CD8-positive, alpha-beta memory T cell (primary cell): ENCODE data around the gene MOB3B. TPM values are rescaled to one million over a fixed set of nuclear protein-coding genes. Genes with fewer than 3 reads are reported as not detected.
A peak's percentile ranks its signal among the peaks of the same experiment; 100 is the strongest.
"Not testable (repeated sequence)": the region's sequence is repeated elsewhere in the genome, so short reads cannot be mapped to it uniquely, and the experiment has no call there.

Experiments used
- CTCF ChIA-PET: fragments of 350-600 bp; sonication (Branson Sonifier 250); formaldehyde crosslinking; loops from one replicate; lab custom pipeline; 2021; ENCODE audit warnings: antibody characterized with exemption; lab: Charles Lee
- POLR2A ChIA-PET: fragments of 350-600 bp; sonication (Branson Sonifier 250); formaldehyde crosslinking; loops from one replicate; lab custom pipeline; 2021; ENCODE audit warnings: antibody characterized with exemption; lab: Charles Lee
- DNase-seq, 5 donors: peaks; one replicate each; pipeline versions ENCODE4 v3.0.0 to v3.0.0-alpha.2; 2020 to 2022; ENCODE audit warnings: mixed read lengths in 1 of 5
- H3K27ac ChIP-seq: one replicate; pipeline ENCODE4 v1.7.0; 2013; ENCODE audit warnings: low read depth, mild to moderate bottlenecking, low read length, moderate library complexity
- H3K27me3 ChIP-seq: 2 replicates; pipeline ENCODE4 v1.7.0; 2013; ENCODE audit warnings: low read length, mild to moderate bottlenecking; ENCODE audit not compliant: insufficient read depth, poor library complexity, severe bottlenecking
- H3K36me3 ChIP-seq: 2 replicates; pipeline ENCODE4 v1.7.0; 2013; ENCODE audit warnings: mild to moderate bottlenecking, low read length, moderate library complexity; ENCODE audit not compliant: insufficient read depth
- H3K4me1 ChIP-seq: 2 replicates; pipeline ENCODE4 v1.7.0; 2013; ENCODE audit warnings: mild to moderate bottlenecking, low read length, moderate library complexity; ENCODE audit not compliant: insufficient read depth
- H3K4me3 ChIP-seq: 2 replicates; pipeline ENCODE4 v1.7.0; 2013; ENCODE audit warnings: mild to moderate bottlenecking, low read length
- H3K9me3 ChIP-seq: 2 replicates; pipeline ENCODE4 v1.7.0; 2013; ENCODE audit warnings: mild to moderate bottlenecking, low read length
- H3K27ac Mint-ChIP-seq, 8 donors: one replicate each; pipeline ENCODE4 v1.8.0; 2020 to 2021; ENCODE audit warnings: mixed read lengths in 8 of 8, mild to moderate bottlenecking in 6 of 8, inconsistent platforms in 3 of 8, moderate library complexity in 3 of 8
- H3K27me3 Mint-ChIP-seq, 2 donors: one replicate each; pipeline ENCODE4 v1.8.0; 2020 to 2021; ENCODE audit warnings: mixed read lengths in 2 of 2, mild to moderate bottlenecking in 1 of 2, moderate library complexity in 1 of 2
- H3K36me3 Mint-ChIP-seq, 3 donors: one replicate each; pipeline ENCODE4 v1.8.0; 2020 to 2021; ENCODE audit warnings: mixed read lengths in 3 of 3, inconsistent platforms in 1 of 3, mild to moderate bottlenecking in 1 of 3
- H3K4me1 Mint-ChIP-seq, 3 donors: one replicate each; pipeline ENCODE4 v1.8.0; 2020 to 2021; ENCODE audit warnings: mixed read lengths in 3 of 3, inconsistent platforms in 1 of 3, mild to moderate bottlenecking in 1 of 3
- H3K4me3 Mint-ChIP-seq, 7 donors: one replicate each; pipeline ENCODE4 v1.8.0; 2020 to 2021; ENCODE audit warnings: mixed read lengths in 7 of 7, mild to moderate bottlenecking in 6 of 7, moderate library complexity in 4 of 7, inconsistent platforms in 2 of 7
- H3K9me3 Mint-ChIP-seq, 5 donors: one replicate each; pipeline ENCODE4 v1.8.0; 2020 to 2022; ENCODE audit warnings: mixed read lengths in 5 of 5, mild to moderate bottlenecking in 3 of 5, moderate library complexity in 2 of 5, inconsistent platforms in 1 of 5
- polyA plus RNA-seq: library from polyadenylated mRNA; unstranded; fragments of 300-500 nt; fragmentation: Illumina TruSeq; gene quantifications from one replicate; pipeline ENCODE4 v1.2.3, GENCODE V29; 2021
- total RNA-seq, 2 experiments: library from RNA; stranded (reverse); gene quantifications; one replicate each; pipeline ENCODE4 v1.2.3, GENCODE V29; 2021

The MOB3B gene
- total and polyA plus RNA-seq, 3 experiments from 2014 or later = 0.07 to 0.29 (median 0.20) TPM

GRCh38 chr9:27470291-27470856, 59.2 kb downstream of the MOB3B start:
- Histone ChIP-seq H3K9me3 (no peaks in the 10 kb centered on the region), H3K36me3 (no peaks in the 10 kb centered on the region), H3K27ac (no peak overlapping the region), H3K27me3 (no peaks in the 10 kb centered on the region), H3K4me1 (no peaks in the 10 kb centered on the region), H3K4me3 (no peak overlapping the region)
- no peak for DNase-seq
- H3K27ac Mint-ChIP-seq = peak overlapping the region in 1 of 8 donors; percentile 29
- peaks cover 0 to 5% of the 10 kb centered on the region in 2 donors for H3K27me3 Mint-ChIP-seq
- H3K36me3 Mint-ChIP-seq = peaks cover 0 to 6% (median 2%) of the 10 kb centered on the region in 3 donors
- no peak overlapping the region for H3K4me3 Mint-ChIP-seq
- ChIA-PET POLR2A (no interaction called here), CTCF (no interaction called here)
- no peaks in the 10 kb centered on the region for H3K4me1 Mint-ChIP-seq
- H3K9me3 Mint-ChIP-seq = no peaks in the 10 kb centered on the region

DNA sequence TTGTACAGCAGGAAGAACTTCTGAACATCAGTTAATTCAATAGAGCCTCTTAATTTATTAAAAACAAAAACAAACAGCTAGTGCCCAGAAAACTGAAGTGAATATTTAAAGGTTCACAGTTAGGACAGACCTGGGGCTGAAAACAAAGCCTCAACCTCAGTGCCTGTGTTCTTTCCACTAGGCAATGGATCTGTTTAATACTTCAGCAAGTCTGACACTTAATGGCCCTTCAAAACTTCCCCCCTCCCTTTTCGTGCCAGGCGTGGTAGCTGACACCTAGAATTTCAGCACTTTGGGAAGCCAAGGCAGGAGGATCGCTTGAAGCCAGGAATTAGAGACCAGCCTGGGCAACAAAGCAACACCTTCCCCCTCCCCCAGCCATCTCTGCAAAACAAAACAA, 60.1 kb downstream of the MOB3B start:
- DNase-seq = no peak
- Mint-ChIP-seq H3K4me3 (no peak overlapping the region), H3K36me3 (peaks cover 0 to 6% (median 2%) of the 10 kb centered on the region in 3 donors), H3K27ac (peak overlapping the region in 1 of 8 donors; percentile 12), H3K27me3 (peaks cover 0 to 5% of the 10 kb centered on the region in 2 donors), H3K4me1 (no peaks in the 10 kb centered on the region), H3K9me3 (no peaks in the 10 kb centered on the region)
- Histone ChIP-seq H3K4me1 (no peaks in the 10 kb centered on the region), H3K36me3 (no peaks in the 10 kb centered on the region), H3K9me3 (no peaks in the 10 kb centered on the region), H3K27me3 (no peaks in the 10 kb centered on the region), H3K4me3 (no peak overlapping the region), H3K27ac (no peak overlapping the region)
- ChIA-PET POLR2A (no interaction called here), CTCF (no interaction called here)

DNA sequence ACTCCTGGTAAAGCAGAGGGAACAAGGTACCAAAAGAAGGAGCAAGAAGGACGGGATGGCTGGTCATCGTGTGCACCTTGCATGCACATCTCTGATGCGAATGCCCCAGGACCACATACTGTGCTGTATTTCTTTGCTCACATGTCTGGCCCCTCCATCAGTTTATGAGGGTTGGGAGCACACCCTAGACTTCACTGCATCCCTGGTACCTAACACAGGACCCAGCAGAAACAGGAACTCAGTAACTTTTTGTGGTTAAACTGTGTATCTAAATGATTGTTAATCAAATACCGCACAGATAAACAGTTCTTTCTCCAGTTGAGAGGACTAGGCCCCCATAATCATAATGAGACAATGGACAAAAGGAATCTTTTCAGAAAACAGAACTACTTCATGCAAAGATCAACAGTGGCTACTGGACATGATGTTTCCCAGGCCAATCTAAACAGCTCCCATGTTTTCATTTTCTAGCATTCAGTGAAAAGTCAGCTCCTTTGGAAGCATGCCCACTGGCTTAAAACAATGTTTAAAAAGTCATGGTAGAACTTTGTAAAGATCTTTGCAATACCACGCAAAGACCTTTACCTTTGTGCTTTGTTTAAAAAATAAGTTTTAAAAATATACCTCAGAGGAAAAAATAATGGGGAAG, 61.0 kb downstream of the MOB3B start:
- peak overlapping the region in 1 of 8 donors; percentile 40 for H3K27ac Mint-ChIP-seq
- Histone ChIP-seq H3K4me1 (no peaks in the 10 kb centered on the region), H3K4me3 (no peak overlapping the region), H3K36me3 (no peaks in the 10 kb centered on the region), H3K9me3 (no peaks in the 10 kb centered on the region), H3K27ac (no peak overlapping the region), H3K27me3 (no peaks in the 10 kb centered on the region)
- peaks cover 0 to 5% of the 10 kb centered on the region in 2 donors for H3K27me3 Mint-ChIP-seq
- peaks cover 0 to 6% (median 2%) of the 10 kb centered on the region in 3 donors for H3K36me3 Mint-ChIP-seq
- CTCF ChIA-PET = no interaction called here
- POLR2A ChIA-PET = no interaction called here
- DNase-seq = no peak
- H3K4me1 Mint-ChIP-seq = no peaks in the 10 kb centered on the region
- no peak overlapping the region for H3K4me3 Mint-ChIP-seq
- no peaks in the 10 kb centered on the region for H3K9me3 Mint-ChIP-seq

GRCh38 chr9:27468000-27468399, 61.6 kb downstream of the MOB3B start:
- Mint-ChIP-seq H3K4me1 (no peaks in the 10 kb centered on the region), H3K27me3 (peaks cover 0 to 5% of the 10 kb centered on the region in 2 donors), H3K4me3 (no peak overlapping the region), H3K27ac (no peak overlapping the region), H3K36me3 (peaks cover 0 to 6% (median 3%) of the 10 kb centered on the region in 3 donors), H3K9me3 (no peaks in the 10 kb centered on the region)
- no peaks in the 10 kb centered on the region for H3K36me3 ChIP-seq
- ChIA-PET POLR2A (no interaction called here), CTCF (no interaction called here)
- H3K27me3 ChIP-seq = no peaks in the 10 kb centered on the region
- no peaks in the 10 kb centered on the region for H3K4me1 ChIP-seq
- no peaks in the 10 kb centered on the region for H3K9me3 ChIP-seq
- DNase-seq = no peak
- no peak overlapping the region for H3K27ac ChIP-seq
- no peak overlapping the region for H3K4me3 ChIP-seq

GRCh38 chr9:27467486-27467885, 62.1 kb downstream of the MOB3B start:
- Mint-ChIP-seq H3K4me1 (no peaks in the 10 kb centered on the region), H3K4me3 (no peak overlapping the region), H3K27ac (no peak overlapping the region), H3K9me3 (no peaks in the 10 kb centered on the region), H3K36me3 (peaks cover 0 to 6% (median 3%) of the 10 kb centered on the region in 3 donors), H3K27me3 (peaks cover 0 to 5% of the 10 kb centered on the region in 2 donors)
- Histone ChIP-seq H3K4me1 (no peaks in the 10 kb centered on the region), H3K4me3 (no peak overlapping the region), H3K27me3 (no peaks in the 10 kb centered on the region), H3K9me3 (no peaks in the 10 kb centered on the region), H3K36me3 (no peaks in the 10 kb centered on the region), H3K27ac (no peak overlapping the region)
- POLR2A ChIA-PET = no interaction called here
- no peak for DNase-seq
- CTCF ChIA-PET = no interaction called here

DNA sequence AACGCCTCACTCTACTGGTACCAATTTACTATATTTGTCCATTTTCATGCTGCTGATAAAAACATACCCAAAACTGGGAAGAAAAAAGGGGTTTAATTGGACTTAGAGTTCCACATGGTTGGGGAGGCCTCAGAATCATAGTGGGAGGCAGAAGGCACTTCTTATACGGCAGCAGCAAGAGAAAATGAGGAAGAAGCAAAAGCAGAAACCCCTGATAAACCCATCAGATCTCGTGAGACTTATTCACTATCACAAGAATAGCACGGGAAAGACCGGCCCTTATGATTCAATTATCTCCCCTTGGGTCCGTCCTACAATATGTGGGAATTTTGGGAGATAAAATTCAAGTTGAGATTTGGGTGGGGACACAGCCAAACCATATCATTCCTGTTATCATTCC, 63.1 kb downstream of the MOB3B start:
- CTCF ChIA-PET, H3K36me3 ChIP-seq, DNase-seq, H3K27me3 Mint-ChIP-seq, H3K27ac ChIP-seq, H3K36me3 Mint-ChIP-seq, H3K9me3 ChIP-seq, H3K4me3 ChIP-seq, H3K4me3 Mint-ChIP-seq, H3K4me1 Mint-ChIP-seq, H3K27me3 ChIP-seq, H3K27ac Mint-ChIP-seq, H3K9me3 Mint-ChIP-seq, POLR2A ChIA-PET, H3K4me1 ChIP-seq: not testable (repeated sequence)

- H3K9me3 Mint-ChIP-seq, H3K36me3 ChIP-seq, H3K27me3 Mint-ChIP-seq, H3K36me3 Mint-ChIP-seq, CTCF ChIA-PET, POLR2A ChIA-PET, DNase-seq, H3K27me3 ChIP-seq, H3K4me3 ChIP-seq, H3K4me1 ChIP-seq, H3K9me3 ChIP-seq, H3K27ac Mint-ChIP-seq, H3K4me1 Mint-ChIP-seq, H3K4me3 Mint-ChIP-seq, H3K27ac ChIP-seq: not testable (repeated sequence)
These were observed 64.7 kb downstream of the MOB3B start for GRCh38 chr9:27464950-27465349.

- Histone ChIP-seq H3K4me3 (no peak overlapping the region), H3K36me3 (no peaks in the 10 kb centered on the region), H3K9me3 (no peaks in the 10 kb centered on the region), H3K4me1 (peaks cover under 1% of the 10 kb centered on the region), H3K27ac (no peak overlapping the region), H3K27me3 (no peaks in the 10 kb centered on the region)
- Mint-ChIP-seq H3K27me3 (no peaks in the 10 kb centered on the region), H3K4me3 (no peak overlapping the region), H3K9me3 (no peaks in the 10 kb centered on the region), H3K36me3 (peaks cover 0 to 5% (median 1%) of the 10 kb centered on the region in 3 donors), H3K27ac (no peak overlapping the region), H3K4me1 (peaks cover 0 to 4% (median 1%) of the 10 kb centered on the region in 3 donors)
- DNase-seq = no peak
- CTCF ChIA-PET = no interaction called here
- POLR2A ChIA-PET = no interaction called here
These were observed 66.8 kb downstream of the MOB3B start for GRCh38 chr9:27462846-27463245.
